Coronary artery (tissue), 2 donors: ENCODE measurements around the gene SPNS3.

ENCODE experiments used
- DNase-seq: peaks from one replicate; pipeline ENCODE4 v3.0.0-alpha.2; 2017; ENCODE audit warnings: low spot score
- H3K27ac ChIP-seq, 2 donors: fragments of 200-600 bp; sonication (generic); one replicate each; pipeline ENCODE4 v1.5.1; 2016 to 2019
- H3K4me3 ChIP-seq: fragments of 200-600 bp; sonication (generic); 2 replicates; pipeline ENCODE4 v1.5.1; 2016; ENCODE audit warnings: mild to moderate bottlenecking, moderate library complexity
- CTCF ChIP-seq: fragments of 200-600 bp; sonication (generic); IDR thresholded peaks from one replicate; pipeline ENCODE4 v1.5.1; 2019; ENCODE audit warnings: antibody characterized with exemption

Gene SPNS3

GRCh38 chr17:4411201-4411600 is 22.5 kb upstream of the SPNS3 start:
- TF ChIP-seq CTCF = no peak
- Histone ChIP-seq H3K27ac (no peak overlapping the region), H3K4me3 (no peak overlapping the region)
- DNase-seq = no peak

GRCh38 chr17:4412933-4413831 is 20.6 kb upstream of the SPNS3 start:
- Histone ChIP-seq H3K4me3 (peak overlapping the region; percentile 50), H3K27ac (no peak overlapping the region)
- peak; percentile 81 for TF ChIP-seq CTCF
- peak; percentile 88 for DNase-seq

- no peak for DNase-seq
- H3K27ac ChIP-seq = no peak overlapping the region
- H3K4me3 ChIP-seq = no peak overlapping the region
- no peak for TF ChIP-seq CTCF
Measured at GRCh38 chr17:4417129-4417667, 16.5 kb upstream of the SPNS3 start.

GRCh38 chr17:4420692-4421131 is 13.0 kb upstream of the SPNS3 start:
- Histone ChIP-seq H3K27ac (no peak overlapping the region), H3K4me3 (no peak overlapping the region)
- no peak for DNase-seq
- peak; percentile 65 for TF ChIP-seq CTCF

- Histone ChIP-seq H3K4me3 (no peak overlapping the region), H3K27ac (no peak overlapping the region)
- DNase-seq = no peak
- no peak for TF ChIP-seq CTCF
Measured at GRCh38 chr17:4422864-4423263, 10.9 kb upstream of the SPNS3 start.

GRCh38 chr17:4425398-4425797 is 8.3 kb upstream of the SPNS3 start:
- no peak for DNase-seq
- no peak overlapping the region for H3K27ac ChIP-seq
- no peak for TF ChIP-seq CTCF
- H3K4me3 ChIP-seq = no peak overlapping the region
